ENCODE data around the gene CST7. TPM values are rescaled to one million over a fixed set of nuclear protein-coding genes. Genes with fewer than 3 reads are reported as not detected.

The CST7 gene
- total RNA-seq, 1 donor from 2014 or later: not detected

GRCh38 chr20:24956001-24956841 is 7.2 kb downstream of the CST7 start:
- Histone ChIP-seq H3K9me3 (ENCODE audit: low read depth) (no peaks in the 10 kb centered on the region), H3K27ac (no peak overlapping the region), H3K9ac (no peak overlapping the region), H3K4me1 (no peaks in the 10 kb centered on the region), H3K79me2 (ENCODE audit: low read depth) (no peaks in the 10 kb centered on the region), H2AFZ (replicated peaks) (no peak overlapping the region), H3K27me3 (no peaks in the 10 kb centered on the region), H3K36me3 (no peaks in the 10 kb centered on the region), H3F3A (ENCODE audit: low read depth) (no peaks in the 10 kb centered on the region), H3K4me3 (no peak overlapping the region), H3K4me2 (no peak overlapping the region), H4K20me1 (ENCODE audit: low read depth) (no peaks in the 10 kb centered on the region)
- Mint-ChIP-seq H3K36me3 (no peaks in the 10 kb centered on the region), H3K4me1 (no peaks in the 10 kb centered on the region), H3K4me3 (no peak overlapping the region), H3K27ac (no peak overlapping the region), H3K9me3 (no peaks in the 10 kb centered on the region), H3K27me3 (ENCODE audit: insufficient read depth, low read depth) (peaks cover 4% of the 10 kb centered on the region)
- DNase-seq (ENCODE audit: low spot score): no peak
- TF ChIP-seq, protein P1, sequence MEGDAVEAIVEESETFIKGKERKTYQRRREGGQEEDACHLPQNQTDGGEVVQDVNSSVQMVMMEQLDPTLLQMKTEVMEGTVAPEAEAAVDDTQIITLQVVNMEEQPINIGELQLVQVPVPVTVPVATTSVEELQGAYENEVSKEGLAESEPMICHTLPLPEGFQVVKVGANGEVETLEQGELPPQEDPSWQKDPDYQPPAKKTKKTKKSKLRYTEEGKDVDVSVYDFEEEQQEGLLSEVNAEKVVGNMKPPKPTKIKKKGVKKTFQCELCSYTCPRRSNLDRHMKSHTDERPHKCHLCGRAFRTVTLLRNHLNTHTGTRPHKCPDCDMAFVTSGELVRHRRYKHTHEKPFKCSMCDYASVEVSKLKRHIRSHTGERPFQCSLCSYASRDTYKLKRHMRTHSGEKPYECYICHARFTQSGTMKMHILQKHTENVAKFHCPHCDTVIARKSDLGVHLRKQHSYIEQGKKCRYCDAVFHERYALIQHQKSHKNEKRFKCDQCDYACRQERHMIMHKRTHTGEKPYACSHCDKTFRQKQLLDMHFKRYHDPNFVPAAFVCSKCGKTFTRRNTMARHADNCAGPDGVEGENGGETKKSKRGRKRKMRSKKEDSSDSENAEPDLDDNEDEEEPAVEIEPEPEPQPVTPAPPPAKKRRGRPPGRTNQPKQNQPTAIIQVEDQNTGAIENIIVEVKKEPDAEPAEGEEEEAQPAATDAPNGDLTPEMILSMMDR (IDR thresholded peaks at IDR 0.05): no peak
- TF ChIP-seq EZH2 (IDR thresholded peaks at IDR 0.05) (no peak), EZH2phosphoT487 (IDR thresholded peaks at IDR 0.05) (no peak)

GRCh38 chr20:24957326-24958016 is 8.4 kb downstream of the CST7 start:
- no peak overlapping the region for H3K27ac ChIP-seq
- no peak overlapping the region for H3K9ac ChIP-seq
- no peak overlapping the region for H3K4me2 ChIP-seq
- DNase-seq (ENCODE audit: low spot score): no peak
- TF ChIP-seq, protein P1 (IDR thresholded peaks at IDR 0.05): no peak
- no peak for TF ChIP-seq EZH2 (IDR thresholded peaks at IDR 0.05)
- TF ChIP-seq EZH2phosphoT487 (IDR thresholded peaks at IDR 0.05): no peak
- H3K4me3 ChIP-seq: no peak overlapping the region
- no peaks in the 10 kb centered on the region for H3K27me3 ChIP-seq
- H3K4me1 ChIP-seq: no peaks in the 10 kb centered on the region
- H3K4me3 Mint-ChIP-seq: no peak overlapping the region
- H3K4me1 Mint-ChIP-seq: no peaks in the 10 kb centered on the region
- H3K9me3 Mint-ChIP-seq: no peaks in the 10 kb centered on the region
- H3K9me3 ChIP-seq (ENCODE audit: low read depth): no peaks in the 10 kb centered on the region
- no peaks in the 10 kb centered on the region for H3K79me2 ChIP-seq (ENCODE audit: low read depth)
- H2AFZ ChIP-seq (replicated peaks): no peak overlapping the region
- H3K27ac Mint-ChIP-seq: no peak overlapping the region
- no peaks in the 10 kb centered on the region for H4K20me1 ChIP-seq (ENCODE audit: low read depth)
- H3K36me3 ChIP-seq: no peaks in the 10 kb centered on the region
- H3F3A ChIP-seq (ENCODE audit: low read depth): no peaks in the 10 kb centered on the region
- no peaks in the 10 kb centered on the region for H3K27me3 Mint-ChIP-seq (ENCODE audit: insufficient read depth, low read depth)
- H3K36me3 Mint-ChIP-seq: peaks cover 2% of the 10 kb centered on the region

GRCh38 chr20:24958506-24959385 is 9.7 kb downstream of the CST7 start:
- no peak overlapping the region for H3K27ac Mint-ChIP-seq

More at GRCh38 chr20:24958506-24959385, 9.7 kb downstream of the CST7 start:
- TF ChIP-seq EZH2phosphoT487 (IDR thresholded peaks at IDR 0.05) (no peak), EZH2 (IDR thresholded peaks at IDR 0.05) (no peak)
- TF ChIP-seq, protein P1 (IDR thresholded peaks at IDR 0.05): no peak
- Histone ChIP-seq H3K9ac (no peak overlapping the region), H3F3A (ENCODE audit: low read depth) (no peaks in the 10 kb centered on the region), H4K20me1 (ENCODE audit: low read depth) (no peaks in the 10 kb centered on the region), H3K9me3 (ENCODE audit: low read depth) (no peaks in the 10 kb centered on the region), H2AFZ (replicated peaks) (no peak overlapping the region), H3K36me3 (no peaks in the 10 kb centered on the region), H3K27me3 (no peaks in the 10 kb centered on the region), H3K79me2 (ENCODE audit: low read depth) (no peaks in the 10 kb centered on the region), H3K4me1 (no peaks in the 10 kb centered on the region), H3K4me2 (no peak overlapping the region), H3K4me3 (no peak overlapping the region), H3K27ac (no peak overlapping the region)
- Mint-ChIP-seq H3K27me3 (ENCODE audit: insufficient read depth, low read depth) (no peaks in the 10 kb centered on the region), H3K4me1 (no peaks in the 10 kb centered on the region), H3K36me3 (peaks cover 11% of the 10 kb centered on the region), H3K9me3 (no peaks in the 10 kb centered on the region), H3K4me3 (no peak overlapping the region)
- no peak for DNase-seq (ENCODE audit: low spot score)
